GM19238 (cell line): ENCODE measurements around the gene GPBAR1.
A peak's percentile ranks its signal among the peaks of the same experiment; 100 is the strongest.
"Not testable (repeated sequence)": the region's sequence is repeated elsewhere in the genome, so short reads cannot be mapped to it uniquely, and the experiment has no call there.

Source experiments
- DNase-seq: peaks from one replicate; pipeline ENCODE4 v3.0.0; 2011; ENCODE audit warnings: low spot score; ENCODE audit not compliant: insufficient read length

Gene GPBAR1

GRCh38 chr2:218266316-218266979 is 5.6 kb downstream of the GPBAR1 start:
- DNase-seq, result no peak

- no peak for DNase-seq
These were observed 6.4 kb downstream of the GPBAR1 start for GRCh38 chr2:218267259-218267658.

- peak; percentile 98 for DNase-seq
These were observed 9.3 kb downstream of the GPBAR1 start, which contains the start of the genes AAMP and PNKD for GRCh38 chr2:218269900-218270720. TSS of gene AAMP (minus strand) at chr2:218270137. CDS start at chr2:218270086, 51 bp downstream. TSS of gene PNKD (plus strand) at chr2:218270519. CDS start at chr2:218270536, 17 bp downstream.

- DNase-seq, result no peak
These were observed 10.1 kb downstream of the GPBAR1 start for GRCh38 chr2:218270721-218271486.

GRCh38 chr2:218271487-218271797 is 10.6 kb downstream of the GPBAR1 start:
- DNase-seq, result no peak

- no peak for DNase-seq
These were observed 11.2 kb downstream of the GPBAR1 start for GRCh38 chr2:218271865-218272530.

- DNase-seq, result peak; percentile 77
These were observed 11.9 kb downstream of the GPBAR1 start for GRCh38 chr2:218272531-218273212.

GRCh38 chr2:218273214-218273907 is 12.5 kb downstream of the GPBAR1 start:
- DNase-seq, result not testable (repeated sequence)

GRCh38 chr2:218273908-218274249 is 13.1 kb downstream of the GPBAR1 start:
- DNase-seq, result no peak

- DNase-seq, result no peak
These were observed 13.8 kb downstream of the GPBAR1 start for GRCh38 chr2:218274586-218274985.

GRCh38 chr2:218275371-218276072 is 14.7 kb downstream of the GPBAR1 start:
- DNase-seq, result no peak

GRCh38 chr2:218276986-218277755 is 16.4 kb downstream of the GPBAR1 start:
- no peak for DNase-seq

- DNase-seq, result no peak
These were observed 17.1 kb downstream of the GPBAR1 start for GRCh38 chr2:218277921-218278320.

GRCh38 chr2:218278531-218279360 is 17.9 kb downstream of the GPBAR1 start:
- no peak for DNase-seq

- DNase-seq, result no peak
These were observed 19.6 kb downstream of the GPBAR1 start for GRCh38 chr2:218280260-218280870.

- no peak for DNase-seq
These were observed 20.6 kb downstream of the GPBAR1 start for GRCh38 chr2:218281449-218281848.

GRCh38 chr2:218282173-218282991 is 21.6 kb downstream of the GPBAR1 start:
- DNase-seq, result no peak
